Measurements from ENCODE around the gene PCYT1A.

PCYT1A gene

DNA sequence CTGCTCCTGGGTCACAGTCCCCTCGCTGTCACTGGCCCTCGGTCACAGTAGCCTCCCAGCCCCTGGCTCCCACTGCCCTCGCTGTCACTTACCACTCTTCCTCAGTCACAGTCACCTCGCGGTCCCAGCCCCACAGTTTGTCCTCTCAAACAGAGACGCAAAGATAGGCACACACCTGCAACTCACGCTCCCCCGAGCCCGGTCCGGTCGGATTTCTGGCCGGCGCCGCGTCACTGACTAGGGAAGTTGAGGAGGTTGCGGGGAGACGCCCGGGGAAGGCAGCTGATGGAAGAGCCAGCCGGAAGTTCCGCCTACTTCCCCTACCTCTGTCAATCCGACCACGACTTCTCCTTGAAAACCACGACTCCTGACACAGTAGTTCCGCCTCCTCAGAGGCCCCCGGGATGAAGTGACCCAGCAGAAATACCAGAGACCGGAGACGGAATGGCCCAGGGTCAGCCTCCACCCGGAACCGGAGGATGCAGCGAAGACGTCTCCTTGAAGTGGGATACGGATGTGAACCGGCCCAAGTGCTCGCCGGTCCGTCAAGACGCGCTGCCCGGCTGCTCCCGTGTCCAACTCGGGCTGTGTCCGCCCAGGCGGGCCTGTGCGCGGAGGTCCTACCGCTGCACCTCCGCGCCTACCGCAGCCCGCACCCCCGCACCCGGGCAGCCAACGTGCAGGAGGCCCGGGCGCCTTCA is at the start of gene PCYT1A:
PCYT1A (minus strand) TSS at position 287 of the 701 bp plus-strand sequence. CDS start 17,195 bp downstream, outside the sequence.
- peak; percentile 87 for DNase-seq
- H3K27ac Mint-ChIP-seq: peak within 1 kb of the TSS; percentile 99
- peak within 1 kb of the TSS; percentile 97 for H3K4me3 Mint-ChIP-seq
- peaks cover 43% of the 10 kb centered on the region for H3K4me1 Mint-ChIP-seq
- no peak for TF ChIP-seq CTCF (IDR thresholded peaks at IDR 0.05)
- no peaks in the 10 kb centered on the region for H3K27me3 Mint-ChIP-seq (ENCODE audit: low read depth, poor library complexity)
- H3K36me3 Mint-ChIP-seq (ENCODE audit: low read depth): peaks cover 8% of the 10 kb centered on the region
- H3K9me3 Mint-ChIP-seq: no peaks in the 10 kb centered on the region

DNA sequence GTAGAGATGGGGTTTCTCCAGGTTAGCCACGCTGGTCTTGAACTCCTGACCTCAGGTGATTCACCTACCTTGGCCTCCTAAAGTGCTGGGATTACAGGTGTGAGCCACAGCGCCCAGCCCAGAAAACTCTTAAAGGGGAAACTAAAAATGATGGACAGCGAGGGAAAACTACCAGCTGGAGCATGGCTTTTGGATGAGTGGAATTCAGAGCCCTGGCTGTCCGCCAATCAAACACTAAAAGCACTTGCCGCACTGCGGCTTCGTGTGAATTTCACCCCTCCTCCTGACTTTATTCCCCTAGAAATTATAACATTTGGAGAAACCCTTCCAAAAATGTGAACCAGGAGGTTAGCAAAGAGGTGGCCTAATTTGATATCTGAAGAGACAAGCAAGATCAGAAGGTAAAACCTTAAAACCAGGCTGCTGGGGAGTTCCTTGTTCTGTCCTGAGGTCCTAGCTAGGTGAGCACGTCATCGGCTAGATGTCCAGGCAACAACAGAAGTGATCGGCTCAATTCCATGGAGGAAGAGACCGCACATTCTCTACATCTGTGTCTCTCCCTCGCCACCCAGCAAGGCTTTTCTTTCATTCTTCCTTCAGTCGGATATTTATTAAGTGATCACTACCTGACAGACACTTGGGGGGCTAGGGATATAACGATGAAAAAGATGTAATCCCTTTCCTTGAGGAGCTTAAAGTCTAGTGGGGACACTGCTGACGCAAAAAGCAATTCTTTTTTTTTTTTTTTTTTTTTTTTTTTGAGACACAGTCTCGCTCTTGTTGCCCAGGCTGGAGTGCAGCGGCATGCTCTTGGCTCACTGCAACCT is 49.0 kb upstream of the PCYT1A start:
- H3K9me3 Mint-ChIP-seq: peaks cover 4% of the 10 kb centered on the region
- H3K36me3 Mint-ChIP-seq (ENCODE audit: low read depth): no peaks in the 10 kb centered on the region
- H3K27me3 Mint-ChIP-seq (ENCODE audit: low read depth, poor library complexity): no peaks in the 10 kb centered on the region
- TF ChIP-seq CTCF (IDR thresholded peaks at IDR 0.05): no peak
- peaks cover 8% of the 10 kb centered on the region for H3K4me1 Mint-ChIP-seq
- DNase-seq: no peak
- H3K27ac Mint-ChIP-seq: no peak overlapping the region
- no peak overlapping the region for H3K4me3 Mint-ChIP-seq

DNA sequence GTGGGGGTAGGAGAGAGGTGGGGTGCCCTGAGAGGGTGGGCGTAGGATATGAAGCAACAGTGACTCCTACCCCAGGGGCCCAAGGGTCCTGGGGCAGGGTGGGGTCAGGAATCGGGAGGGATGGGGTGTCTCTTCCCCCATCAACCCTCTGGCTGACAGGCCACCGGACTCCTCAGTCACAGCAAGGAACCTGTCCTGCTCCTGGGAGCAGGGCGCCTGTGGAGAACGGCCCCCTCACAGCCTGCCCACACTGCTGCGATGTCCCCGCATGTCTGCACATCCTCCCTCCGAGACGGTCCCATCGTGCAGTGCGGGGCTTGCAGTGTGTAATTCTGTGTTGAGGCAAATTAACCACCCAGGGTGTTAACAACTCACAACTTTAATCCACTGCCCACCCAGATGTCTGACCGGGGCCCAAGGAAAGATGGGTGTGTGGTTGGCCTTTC is 48.0 kb upstream of the PCYT1A start:
- no peak overlapping the region for H3K4me3 Mint-ChIP-seq
- no peak overlapping the region for H3K27ac Mint-ChIP-seq
- no peaks in the 10 kb centered on the region for H3K27me3 Mint-ChIP-seq (ENCODE audit: low read depth, poor library complexity)
- no peak for TF ChIP-seq CTCF (IDR thresholded peaks at IDR 0.05)
- no peak for DNase-seq
- no peaks in the 10 kb centered on the region for H3K36me3 Mint-ChIP-seq (ENCODE audit: low read depth)
- peaks cover 4% of the 10 kb centered on the region for H3K9me3 Mint-ChIP-seq
- H3K4me1 Mint-ChIP-seq: peaks cover 8% of the 10 kb centered on the region

- H3K27ac Mint-ChIP-seq: no peak overlapping the region
- no peak for TF ChIP-seq CTCF (IDR thresholded peaks at IDR 0.05)
- H3K4me3 Mint-ChIP-seq: no peak overlapping the region
- no peak for DNase-seq
- peaks cover 4% of the 10 kb centered on the region for H3K9me3 Mint-ChIP-seq
- H3K4me1 Mint-ChIP-seq: peaks cover 8% of the 10 kb centered on the region
- no peaks in the 10 kb centered on the region for H3K36me3 Mint-ChIP-seq (ENCODE audit: low read depth)
- H3K27me3 Mint-ChIP-seq (ENCODE audit: low read depth, poor library complexity): no peaks in the 10 kb centered on the region
Observed at GRCh38 chr3:196334982-196335381, 47.5 kb upstream of the PCYT1A start.

- Mint-ChIP-seq H3K27me3 (ENCODE audit: low read depth, poor library complexity) (no peaks in the 10 kb centered on the region), H3K27ac (no peak overlapping the region), H3K9me3 (no peaks in the 10 kb centered on the region), H3K4me1 (peaks cover 7% of the 10 kb centered on the region), H3K4me3 (no peak overlapping the region), H3K36me3 (ENCODE audit: low read depth) (no peaks in the 10 kb centered on the region)
- DNase-seq: no peak
- TF ChIP-seq CTCF (IDR thresholded peaks at IDR 0.05): no peak
Observed at GRCh38 chr3:196332168-196332567, 44.6 kb upstream of the PCYT1A start.

Measured in nephron progenitor cell (in vitro differentiated cells).